Stimulated activated CD8-positive, alpha-beta memory T cell treated with anti-CD3 and anti-CD28 coated beads, Interleukin-4, amount 100 ng/mL, for 48 hours (primary cell): ENCODE measurements around the gene MTRR.

ENCODE experiments used
- DNase-seq: peaks from one replicate; pipeline ENCODE4 v3.0.0-alpha.2; 2020

MTRR gene

DNA sequence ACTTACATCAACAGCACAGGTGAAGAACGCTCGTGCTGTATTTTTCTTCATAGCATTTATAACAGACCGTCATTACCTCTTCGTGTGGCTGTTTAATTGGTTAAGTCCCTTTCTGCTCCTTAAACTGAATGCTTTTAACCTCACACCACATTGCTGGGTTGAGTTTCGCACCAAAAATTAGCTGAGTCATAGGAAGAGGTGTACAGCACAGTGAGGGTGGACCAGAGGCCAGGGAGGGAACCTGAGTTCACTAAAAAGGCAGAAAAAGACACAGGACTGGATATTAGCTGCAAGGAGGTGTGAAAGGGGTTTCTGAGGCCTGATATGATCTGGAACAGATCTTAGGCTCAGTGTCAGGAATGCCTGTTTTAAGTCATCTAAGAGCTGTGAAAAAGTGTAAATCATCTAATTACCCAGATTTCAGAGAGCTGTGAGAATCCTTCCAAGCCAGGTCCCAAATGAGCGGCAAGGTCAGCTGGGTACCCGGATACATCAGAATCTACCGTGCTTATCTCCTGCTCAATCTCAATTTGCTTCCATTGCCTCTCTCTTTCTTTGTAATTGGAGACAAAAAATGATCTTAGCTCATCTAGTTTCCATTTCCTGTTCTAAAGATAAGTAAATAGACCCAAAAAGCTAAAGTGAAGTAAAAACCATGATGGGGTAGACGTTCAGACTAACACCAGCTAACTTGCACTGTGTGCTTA lies 10.9 kb upstream of the MTRR start:
- no peak for DNase-seq

DNA sequence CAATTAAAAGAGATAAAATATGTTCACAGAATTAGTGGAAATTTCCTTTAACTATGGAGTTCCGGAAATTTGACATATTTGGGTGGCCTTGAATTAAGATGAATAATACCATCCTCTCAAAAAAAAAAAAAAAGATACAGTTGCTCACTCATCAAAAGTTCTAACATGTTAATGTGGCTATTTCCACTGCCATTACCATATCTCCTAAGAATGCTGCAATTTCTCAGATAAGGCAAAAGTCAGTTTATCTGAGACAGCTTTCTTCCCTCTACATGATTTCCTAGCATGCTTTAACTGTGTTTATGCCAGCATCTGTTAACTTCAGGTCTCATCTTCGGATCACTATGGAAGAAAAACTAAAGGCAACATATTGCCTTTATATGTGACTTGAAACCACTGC lies 2.8 kb upstream of the MTRR start:
- DNase-seq: no peak

DNA sequence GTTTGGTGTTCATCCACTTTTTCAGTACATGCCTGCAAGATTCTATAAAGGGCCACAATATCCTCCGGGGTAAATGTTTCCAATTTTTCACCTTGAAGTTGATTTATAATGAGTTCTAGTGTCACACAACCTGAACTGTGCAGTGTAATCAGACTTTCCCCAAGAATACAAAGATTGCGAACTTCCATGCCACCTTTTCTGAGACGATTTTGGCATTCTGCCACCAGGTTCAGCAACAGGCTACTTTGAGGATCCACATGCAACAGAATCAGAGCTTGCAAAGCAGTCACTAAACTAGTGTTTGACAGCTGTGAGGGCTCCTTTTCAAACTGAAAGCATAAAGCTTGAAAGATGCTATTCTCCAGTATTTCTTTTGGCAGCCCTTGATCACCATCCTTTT lies 1.7 kb upstream of the MTRR start:
- DNase-seq: no peak

DNA sequence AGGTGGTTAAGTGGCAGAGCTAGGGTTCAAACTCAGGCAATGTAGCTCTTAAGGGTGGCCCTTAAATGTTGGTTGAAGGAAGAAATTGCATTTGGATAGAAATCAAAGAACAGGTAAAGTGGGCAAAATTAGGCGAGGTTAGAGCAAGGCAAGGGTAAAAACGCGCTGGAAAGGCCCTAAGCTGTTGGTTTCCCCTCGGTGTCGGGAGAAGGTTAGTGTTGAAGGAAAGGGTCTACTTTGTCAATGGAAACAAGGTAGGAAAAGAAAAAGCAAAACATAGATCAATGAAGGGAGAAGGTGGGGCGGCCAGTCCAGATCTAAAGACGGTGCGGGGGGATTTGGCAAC lies 548 bp upstream of the MTRR start:
- no peak for DNase-seq

DNA sequence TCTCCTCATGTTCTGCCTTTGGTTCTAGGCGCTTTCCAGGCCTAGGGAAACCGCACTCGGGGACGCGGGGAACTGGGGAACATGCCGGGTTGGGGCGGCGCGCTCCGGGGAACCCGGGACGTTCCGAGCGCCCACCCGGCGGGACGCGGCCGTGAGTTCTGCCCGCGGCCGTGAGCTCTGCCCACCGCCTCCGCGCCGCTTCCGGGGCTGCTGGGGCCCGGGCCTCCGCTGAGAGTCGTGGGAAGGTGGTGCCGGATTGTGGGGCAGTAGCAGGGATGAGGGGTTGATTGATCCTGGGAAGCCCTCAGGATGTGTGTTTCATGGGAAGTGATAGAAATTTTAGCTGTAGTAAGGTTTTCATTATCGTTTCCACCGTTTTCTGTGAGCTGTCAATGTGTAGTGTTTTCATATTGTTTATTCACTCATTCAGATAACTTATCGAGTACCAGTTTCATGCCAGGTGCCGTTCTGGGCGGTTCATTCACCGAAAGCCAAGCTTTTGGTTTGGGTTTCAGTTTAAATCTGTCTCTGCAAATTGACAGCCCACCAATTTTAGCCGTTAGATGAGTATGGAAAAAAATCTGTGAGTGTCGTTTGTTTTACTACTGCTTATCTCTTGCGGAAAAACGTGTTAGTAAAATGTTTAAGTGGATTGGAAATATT lies 657 bp downstream of the MTRR start:
- peak; percentile 57 for DNase-seq

DNA sequence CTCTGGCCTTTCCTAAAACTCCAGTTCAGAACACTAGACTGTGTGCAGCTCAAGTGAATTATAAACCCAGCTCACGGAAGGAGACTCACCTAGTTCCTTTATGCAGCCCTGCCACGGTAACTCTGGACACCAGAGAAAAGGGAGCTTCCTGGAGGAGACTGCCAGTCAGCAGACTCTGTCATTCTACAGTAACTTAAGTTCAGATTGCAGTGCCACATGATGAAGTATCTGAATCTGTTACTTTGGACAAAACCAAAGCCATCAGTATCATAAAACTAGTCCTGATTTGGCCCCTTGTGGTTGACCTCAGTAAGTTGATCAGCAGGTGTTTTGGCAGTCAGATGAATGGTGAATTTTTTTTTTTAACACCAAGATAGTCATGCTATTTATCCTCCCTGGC lies 2.7 kb downstream of the MTRR start:
- no peak for DNase-seq

DNA sequence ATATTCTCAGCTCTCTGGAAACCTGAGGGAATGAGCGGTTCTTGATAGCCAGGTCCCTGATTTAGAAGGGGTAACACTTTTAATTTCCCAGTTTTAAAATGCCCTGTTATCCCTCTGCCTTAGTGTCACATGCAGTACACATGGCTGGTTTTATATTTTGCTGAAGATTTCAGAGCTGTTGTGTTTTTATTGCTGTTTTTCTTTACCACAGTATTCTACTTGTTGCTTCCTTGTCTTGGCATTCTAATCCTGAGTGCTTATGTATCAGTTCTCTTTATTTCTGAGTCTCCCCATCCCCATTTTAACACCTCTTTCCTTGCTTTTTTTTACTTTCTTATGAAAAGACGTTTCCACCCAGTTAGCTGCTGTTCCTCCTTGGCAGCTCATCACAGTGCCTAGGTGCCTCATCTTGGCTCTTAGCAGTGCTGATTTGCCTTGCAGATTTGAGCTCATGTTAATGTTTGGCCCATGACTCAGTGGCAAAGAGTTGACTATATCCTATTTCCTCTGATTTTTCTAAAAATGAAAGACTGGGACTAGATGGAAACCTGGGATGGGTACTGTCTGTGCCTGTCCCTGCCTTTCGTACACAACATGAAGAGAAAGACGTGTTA lies 3.7 kb downstream of the MTRR start:
- DNase-seq: no peak

DNA sequence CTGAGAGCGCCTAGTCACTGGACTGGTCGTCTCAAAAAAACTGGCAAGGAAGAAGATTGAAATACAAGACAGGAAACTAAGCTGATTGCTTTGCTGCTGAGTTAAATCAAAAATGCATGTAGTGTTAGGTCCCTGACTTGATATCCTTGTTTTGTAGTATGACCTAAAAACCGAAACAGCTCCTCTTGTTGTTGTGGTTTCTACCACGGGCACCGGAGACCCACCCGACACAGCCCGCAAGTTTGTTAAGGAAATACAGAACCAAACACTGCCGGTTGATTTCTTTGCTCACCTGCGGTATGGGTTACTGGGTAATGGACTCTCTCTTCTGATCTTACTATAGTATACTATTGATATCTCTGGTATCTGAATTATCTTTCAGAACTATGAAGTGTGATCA lies 4.3 kb downstream of the MTRR start:
- peak; percentile 61 for DNase-seq

DNA sequence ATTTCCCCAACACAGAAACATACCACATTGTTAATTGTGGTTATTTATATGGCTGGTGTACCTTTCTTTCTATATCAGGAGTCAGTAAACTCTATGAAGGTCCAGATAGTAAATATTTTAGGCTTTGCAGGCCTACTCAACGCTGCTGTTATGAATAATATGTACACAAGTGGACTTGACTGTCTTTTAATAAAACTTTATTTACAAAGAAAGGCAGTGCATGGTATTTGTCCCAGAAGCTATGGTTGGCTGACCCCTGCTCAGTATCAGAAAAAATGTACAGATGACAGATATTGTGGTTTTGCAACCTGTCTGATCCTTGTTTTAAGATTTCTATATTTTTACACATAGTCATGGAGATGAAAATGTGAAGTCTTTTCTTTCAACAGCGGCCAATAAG lies 5.7 kb downstream of the MTRR start:
- DNase-seq: no peak

DNA sequence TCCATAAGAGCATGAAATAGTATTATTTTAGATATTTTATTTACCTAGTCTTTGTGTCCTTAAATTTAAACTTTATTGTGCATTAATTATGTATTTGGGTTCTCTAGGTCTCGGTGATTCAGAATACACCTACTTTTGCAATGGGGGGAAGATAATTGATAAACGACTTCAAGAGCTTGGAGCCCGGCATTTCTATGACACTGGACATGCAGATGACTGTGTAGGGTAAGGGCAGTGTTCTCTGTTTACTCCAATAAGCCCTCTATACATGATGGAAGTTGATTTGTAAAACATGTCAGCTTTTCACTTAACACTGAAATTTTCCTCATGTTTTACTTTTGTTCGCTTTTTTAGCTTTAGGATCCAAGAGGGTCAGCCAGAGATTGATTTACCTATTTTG lies 6.2 kb downstream of the MTRR start:
- no peak for DNase-seq

DNA sequence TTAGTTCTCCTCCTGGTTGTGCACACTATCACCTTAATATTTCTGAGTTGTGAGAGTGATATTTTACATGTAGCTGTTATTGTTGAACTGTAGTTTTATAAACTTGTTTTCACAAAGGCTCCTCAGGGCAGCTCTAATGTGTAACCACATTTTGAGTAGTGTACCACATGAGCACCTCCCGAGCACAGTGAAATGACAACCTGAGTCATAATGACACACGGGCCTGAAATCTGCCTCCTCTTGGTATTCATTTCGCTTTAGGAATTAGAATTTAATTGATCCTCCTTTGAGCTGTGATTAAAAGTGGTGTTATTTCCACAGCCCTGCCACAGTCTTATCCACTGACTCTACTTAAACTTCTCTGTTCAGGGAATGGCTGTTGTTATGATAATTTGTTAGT lies 7.9 kb downstream of the MTRR start:
- no peak for DNase-seq

DNA sequence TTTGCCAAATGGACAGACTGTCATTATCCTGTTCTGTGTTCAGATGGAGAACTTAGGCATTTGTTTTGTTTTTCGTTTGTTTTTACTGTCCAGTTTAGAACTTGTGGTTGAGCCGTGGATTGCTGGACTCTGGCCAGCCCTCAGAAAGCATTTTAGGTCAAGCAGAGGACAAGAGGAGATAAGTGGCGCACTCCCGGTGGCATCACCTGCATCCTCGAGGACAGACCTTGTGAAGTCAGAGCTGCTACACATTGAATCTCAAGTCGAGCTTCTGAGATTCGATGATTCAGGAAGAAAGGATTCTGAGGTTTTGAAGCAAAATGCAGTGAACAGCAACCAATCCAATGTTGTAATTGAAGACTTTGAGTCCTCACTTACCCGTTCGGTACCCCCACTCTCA lies 8.9 kb downstream of the MTRR start:
- DNase-seq: no peak

DNA sequence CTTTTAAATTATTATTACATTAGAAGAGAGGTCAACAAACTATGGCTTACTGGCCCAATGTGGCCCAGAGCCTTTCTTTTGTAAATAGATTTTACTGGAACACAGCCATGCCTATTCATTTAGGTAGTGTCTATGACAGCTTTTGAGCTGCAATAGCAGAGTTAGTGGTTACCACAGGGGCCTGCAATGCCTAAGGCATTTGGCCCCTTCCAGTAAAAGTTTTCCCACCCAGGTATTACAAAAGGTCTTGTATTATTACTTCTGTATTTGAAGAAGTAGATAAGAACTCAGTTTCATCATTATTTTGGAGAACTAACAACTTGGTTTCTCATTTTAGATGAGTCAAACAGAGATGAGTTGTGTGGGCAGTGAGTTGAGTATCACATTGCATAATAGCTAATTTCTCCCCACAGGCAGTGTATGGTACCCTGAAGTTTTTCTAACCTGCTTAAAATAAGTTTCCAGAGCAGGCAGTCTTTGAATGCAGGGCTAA lies 9.5 kb downstream of the MTRR start:
- DNase-seq: no peak

DNA sequence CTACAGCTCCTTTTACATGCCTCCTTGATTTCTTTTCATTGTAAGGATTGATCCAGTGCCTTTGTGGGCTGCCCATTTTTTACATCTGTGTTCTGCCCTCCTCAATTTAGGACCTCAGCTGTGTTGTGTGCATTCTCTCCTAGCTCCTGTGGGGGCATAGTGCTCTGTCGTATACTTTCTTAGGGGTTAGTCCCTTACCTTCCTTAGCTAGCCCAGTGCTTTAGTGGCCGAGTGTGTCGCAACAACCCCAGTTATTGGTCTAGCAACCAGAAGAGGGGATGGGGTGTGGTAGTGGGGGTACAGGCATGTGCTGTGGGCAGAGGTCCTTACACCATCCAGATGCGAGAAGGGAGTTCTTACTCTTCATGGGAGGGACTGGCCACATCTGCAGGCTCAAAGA lies 12.1 kb downstream of the MTRR start:
- no peak for DNase-seq

DNA sequence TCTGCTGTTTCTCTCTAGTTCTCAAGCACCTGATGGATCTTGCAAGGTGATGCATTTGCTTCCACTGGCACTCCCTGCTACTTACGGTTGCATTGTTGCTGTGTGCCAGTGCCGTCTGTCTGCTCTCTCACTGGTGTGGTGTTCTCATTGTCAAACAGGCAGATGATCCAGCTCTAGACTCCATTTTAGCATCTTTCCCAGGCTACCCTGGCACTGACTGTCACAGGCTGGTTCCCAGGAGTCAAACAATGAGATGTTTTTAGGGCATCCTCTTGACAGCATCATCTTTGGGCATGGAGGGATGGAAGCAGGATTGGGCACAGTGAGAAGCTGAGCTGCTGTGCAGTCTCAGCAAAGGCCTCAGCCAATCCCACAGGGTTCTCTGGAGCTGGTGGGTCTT lies 12.9 kb downstream of the MTRR start:
- no peak for DNase-seq

DNA sequence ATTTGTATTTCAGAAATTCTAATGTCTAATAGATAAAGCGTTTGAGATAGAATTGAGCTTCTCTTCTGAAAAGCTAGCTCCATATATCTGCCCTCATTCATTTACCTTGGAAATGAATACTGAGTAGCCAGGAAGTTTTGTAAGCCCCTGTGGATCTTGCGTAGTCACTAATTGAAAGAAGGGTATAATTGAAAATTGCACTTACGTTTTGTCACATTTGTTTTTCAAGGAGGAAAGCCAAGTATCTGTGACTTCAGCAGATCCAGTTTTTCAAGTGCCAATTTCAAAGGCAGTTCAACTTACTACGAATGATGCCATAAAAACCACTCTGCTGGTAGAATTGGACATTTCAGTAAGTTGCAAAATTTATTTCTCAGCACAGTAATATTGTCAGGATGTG lies 14.0 kb downstream of the MTRR start:
- no peak for DNase-seq

DNA sequence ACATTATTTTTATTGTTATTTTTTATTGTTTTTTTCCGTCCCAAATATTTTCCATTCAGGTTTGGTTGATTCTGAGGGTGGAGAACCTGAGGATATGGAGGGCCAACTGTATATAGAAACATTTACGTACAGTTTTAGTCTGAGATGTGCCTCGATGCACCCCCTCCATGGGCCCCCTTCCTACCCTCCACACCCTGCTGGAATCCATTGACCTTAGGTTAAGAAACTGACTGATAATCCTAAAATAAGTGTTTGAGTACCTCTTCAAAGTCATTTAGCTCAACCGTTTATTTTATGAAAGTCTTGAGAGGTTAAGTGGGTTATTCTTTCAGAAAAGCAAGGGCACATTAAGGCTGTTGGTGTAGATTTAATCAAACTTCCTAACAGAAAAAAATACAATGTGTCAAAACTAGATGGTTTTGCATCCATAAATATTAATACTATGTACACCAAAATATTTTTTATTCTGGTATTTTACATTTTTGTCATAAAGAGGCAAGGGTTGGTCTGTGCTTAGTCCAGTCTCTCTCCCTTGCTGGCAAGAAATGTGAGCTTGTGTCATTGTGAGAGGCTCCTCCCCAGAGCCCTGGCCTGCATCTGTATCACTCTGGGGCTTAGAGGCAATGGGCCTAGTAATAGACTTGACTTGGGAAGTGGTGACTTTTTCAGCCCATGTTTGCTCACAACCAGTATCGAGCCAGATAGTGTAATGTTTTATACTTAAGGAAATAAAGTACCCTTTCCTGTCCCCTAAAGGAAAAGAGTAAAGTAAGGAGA lies 15.7 kb downstream of the MTRR start:
- DNase-seq: no peak

DNA sequence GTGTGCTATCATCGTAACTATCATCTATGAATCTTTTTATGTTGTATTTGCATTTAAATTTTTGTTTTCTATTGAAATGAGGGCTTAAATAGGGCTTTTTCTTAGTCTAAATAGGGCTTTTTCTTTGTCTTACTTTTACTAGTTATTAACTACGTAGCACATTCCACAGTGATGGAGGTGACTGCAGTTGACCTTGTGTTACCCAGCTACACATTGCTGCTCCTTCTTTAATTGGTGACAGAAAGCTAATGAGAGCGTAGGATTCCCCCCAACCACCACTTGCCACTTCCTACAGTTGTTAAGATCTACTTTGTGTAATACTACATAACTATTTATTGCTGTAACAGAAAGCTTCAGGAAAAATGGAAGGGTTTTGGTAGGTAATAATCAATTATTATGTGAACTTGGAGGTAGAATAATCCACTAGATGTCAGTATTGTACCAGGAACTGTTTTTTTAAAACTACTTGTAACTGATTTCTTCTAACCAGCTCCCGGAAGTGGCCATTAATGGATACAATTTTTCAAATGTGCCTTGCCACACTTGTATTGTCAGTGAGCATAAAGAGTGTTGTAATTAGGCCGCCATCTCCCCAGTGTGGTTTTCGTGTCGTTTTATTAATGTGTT lies 18.0 kb downstream of the MTRR start:
- no peak for DNase-seq

DNA sequence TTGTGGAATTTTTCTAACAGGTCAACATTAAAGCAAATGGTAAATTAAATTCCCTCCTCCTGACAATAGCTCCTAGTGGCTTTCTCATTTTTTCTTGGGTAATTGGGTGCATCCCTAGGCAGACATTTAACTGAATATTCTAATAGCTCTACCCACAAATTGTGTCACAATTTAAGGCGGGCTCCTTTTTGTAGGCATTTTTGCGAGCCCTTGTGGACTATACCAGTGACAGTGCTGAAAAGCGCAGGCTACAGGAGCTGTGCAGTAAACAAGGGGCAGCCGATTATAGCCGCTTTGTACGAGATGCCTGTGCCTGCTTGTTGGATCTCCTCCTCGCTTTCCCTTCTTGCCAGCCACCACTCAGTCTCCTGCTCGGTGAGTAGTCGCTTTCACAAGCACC lies 20.0 kb downstream of the MTRR start:
- DNase-seq: no peak

DNA sequence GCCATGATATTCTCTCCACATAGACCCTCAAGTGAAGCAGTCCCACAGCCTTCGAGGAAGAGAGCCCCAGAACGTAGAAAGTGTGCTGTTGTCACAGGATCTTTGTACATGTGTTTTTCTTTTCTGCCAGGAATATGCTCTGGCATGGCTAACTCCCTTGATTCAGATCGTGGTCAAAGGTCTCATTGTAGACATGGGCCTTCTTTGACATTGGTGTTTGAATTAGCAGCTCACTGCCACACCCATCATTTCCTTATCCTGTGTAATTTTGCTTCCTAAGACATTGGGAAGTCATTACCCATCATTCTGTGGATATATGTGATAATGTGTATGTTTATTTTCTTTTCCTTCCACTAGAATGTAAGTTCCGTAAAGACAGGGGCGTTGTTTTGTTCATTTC lies 25.5 kb downstream of the MTRR start:
- no peak for DNase-seq

DNA sequence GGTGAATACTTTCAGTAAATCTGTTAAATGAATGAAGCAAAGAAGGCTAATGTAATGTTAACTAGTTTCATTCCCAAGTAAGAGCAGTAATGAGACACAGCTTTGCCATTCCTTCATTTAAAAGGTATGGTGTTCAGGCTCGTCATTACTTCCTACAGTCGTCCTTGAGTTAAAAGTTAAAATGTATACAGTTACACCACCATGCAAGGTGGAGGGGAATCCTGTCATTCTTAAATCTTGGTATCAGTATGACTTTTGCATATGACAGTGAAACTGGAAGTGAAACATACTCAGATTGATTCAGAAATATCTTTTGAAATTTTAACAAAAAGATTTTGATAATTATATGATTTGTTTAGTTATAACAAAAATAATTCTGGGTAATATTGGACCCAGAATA lies 25.9 kb downstream of the MTRR start:
- no peak for DNase-seq

DNA sequence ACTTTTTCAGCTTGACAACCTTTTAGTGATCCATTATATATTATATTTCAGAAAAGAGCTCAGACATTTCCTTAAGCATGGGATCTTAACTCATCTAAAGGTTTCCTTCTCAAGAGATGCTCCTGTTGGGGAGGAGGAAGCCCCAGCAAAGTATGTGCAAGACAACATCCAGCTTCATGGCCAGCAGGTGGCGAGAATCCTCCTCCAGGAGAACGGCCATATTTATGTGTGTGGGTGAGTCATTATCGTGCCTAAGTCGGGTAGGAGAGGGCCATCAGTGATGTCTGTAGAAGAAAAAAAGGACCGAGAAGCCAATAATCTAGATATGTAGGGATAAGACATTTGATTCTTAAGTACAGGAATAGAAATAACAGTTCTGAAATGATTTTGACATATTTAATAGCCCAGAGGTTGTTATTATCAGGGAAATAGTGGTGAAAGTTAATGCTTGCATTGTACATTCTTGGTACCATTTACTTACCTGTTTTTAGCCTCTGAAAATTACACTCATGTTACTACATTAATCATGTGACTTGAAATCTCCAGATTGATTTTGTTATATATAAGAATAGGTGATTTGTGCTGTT lies 28.2 kb downstream of the MTRR start:
- no peak for DNase-seq

DNA sequence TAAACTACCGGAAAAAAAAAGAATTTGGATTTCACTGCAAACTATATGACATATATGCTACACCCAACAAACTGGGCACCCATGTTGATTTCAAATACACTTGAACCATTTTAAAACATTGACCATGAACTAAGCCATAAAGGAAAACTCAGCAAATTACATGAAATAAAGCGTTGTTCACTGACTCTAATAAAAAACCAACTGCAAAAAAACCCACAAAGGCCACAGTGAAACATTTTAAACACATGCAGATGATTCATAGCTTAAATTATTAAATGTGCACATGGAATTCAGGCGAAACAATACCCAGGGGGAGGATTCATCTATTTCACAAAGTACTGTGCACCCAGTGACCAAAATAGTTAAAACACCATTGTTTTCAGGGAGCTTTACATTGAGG lies 33.3 kb downstream of the MTRR start:
- no peak for DNase-seq
